ENCODE results near the gene GARIN1A.

GRCh38 chr7:128707752-128708151 is 35.7 kb downstream of the GARIN1A start:
- TF ChIP-seq CTCF (conservative IDR thresholded peaks at IDR 0.05; ENCODE audit: low read depth, low read length) (no peak), EZH2phosphoT487 (IDR thresholded peaks at IDR 0.05; ENCODE audit: borderline replicate concordance, low read length) (no peak)

Measured in PC-3 (cell line).